ENCODE data around the gene SORL1. TPM values are rescaled to one million over a fixed set of nuclear protein-coding genes. Genes with fewer than 3 reads are reported as not detected.

The SORL1 gene, protein sequence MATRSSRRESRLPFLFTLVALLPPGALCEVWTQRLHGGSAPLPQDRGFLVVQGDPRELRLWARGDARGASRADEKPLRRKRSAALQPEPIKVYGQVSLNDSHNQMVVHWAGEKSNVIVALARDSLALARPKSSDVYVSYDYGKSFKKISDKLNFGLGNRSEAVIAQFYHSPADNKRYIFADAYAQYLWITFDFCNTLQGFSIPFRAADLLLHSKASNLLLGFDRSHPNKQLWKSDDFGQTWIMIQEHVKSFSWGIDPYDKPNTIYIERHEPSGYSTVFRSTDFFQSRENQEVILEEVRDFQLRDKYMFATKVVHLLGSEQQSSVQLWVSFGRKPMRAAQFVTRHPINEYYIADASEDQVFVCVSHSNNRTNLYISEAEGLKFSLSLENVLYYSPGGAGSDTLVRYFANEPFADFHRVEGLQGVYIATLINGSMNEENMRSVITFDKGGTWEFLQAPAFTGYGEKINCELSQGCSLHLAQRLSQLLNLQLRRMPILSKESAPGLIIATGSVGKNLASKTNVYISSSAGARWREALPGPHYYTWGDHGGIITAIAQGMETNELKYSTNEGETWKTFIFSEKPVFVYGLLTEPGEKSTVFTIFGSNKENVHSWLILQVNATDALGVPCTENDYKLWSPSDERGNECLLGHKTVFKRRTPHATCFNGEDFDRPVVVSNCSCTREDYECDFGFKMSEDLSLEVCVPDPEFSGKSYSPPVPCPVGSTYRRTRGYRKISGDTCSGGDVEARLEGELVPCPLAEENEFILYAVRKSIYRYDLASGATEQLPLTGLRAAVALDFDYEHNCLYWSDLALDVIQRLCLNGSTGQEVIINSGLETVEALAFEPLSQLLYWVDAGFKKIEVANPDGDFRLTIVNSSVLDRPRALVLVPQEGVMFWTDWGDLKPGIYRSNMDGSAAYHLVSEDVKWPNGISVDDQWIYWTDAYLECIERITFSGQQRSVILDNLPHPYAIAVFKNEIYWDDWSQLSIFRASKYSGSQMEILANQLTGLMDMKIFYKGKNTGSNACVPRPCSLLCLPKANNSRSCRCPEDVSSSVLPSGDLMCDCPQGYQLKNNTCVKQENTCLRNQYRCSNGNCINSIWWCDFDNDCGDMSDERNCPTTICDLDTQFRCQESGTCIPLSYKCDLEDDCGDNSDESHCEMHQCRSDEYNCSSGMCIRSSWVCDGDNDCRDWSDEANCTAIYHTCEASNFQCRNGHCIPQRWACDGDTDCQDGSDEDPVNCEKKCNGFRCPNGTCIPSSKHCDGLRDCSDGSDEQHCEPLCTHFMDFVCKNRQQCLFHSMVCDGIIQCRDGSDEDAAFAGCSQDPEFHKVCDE (N-terminal part only)
- total RNA-seq (2016; rRNA removed; fragmentation: Illumina TruSeq; extraction: Trizol) (10.5 and 21.3 TPM in 2 replicates), polyA plus RNA-seq (2011; rRNA removed) (138 and 148 TPM in 2 replicates), polyA minus RNA-seq (2011; rRNA and poly(A)+ RNA removed; ENCODE audit: low replicate concordance) (23.6 and 1,177 TPM in 2 replicates), Bru-seq, nascent RNA (percentile 75 among the genes with signal in this experiment), BruChase-seq, experiment 1, labeled RNA remaining after a 6-hour chase (percentile 74 among the genes with signal in this experiment), BruChase-seq, experiment 2, labeled RNA remaining after a 2-hour chase (percentile 72 among the genes with signal in this experiment)
- total RNA-seq (2016; cell fraction: cytosol; rRNA removed; fragmentation: Illumina TruSeq; extraction: Trizol; ENCODE audit: low read depth): 3.5 and 4.0 TPM in 2 replicates
- total RNA-seq (2016; cell fraction: insoluble cytoplasmic fraction; rRNA removed; fragmentation: Illumina TruSeq; extraction: Trizol): 8.7 and 19.9 TPM in 2 replicates
- 5.1 and 5.3 TPM in 2 replicates for total RNA-seq (2016; cell fraction: membrane; rRNA removed; fragmentation: Illumina TruSeq; extraction: Trizol)
- 40.2 and 51.2 TPM in 2 replicates for total RNA-seq (2016; cell fraction: nucleus; rRNA removed; fragmentation: Illumina TruSeq; extraction: Trizol)
- polyA plus RNA-seq (2011; cell fraction: cytosol; rRNA removed): 139 and 149 TPM in 2 replicates
- polyA plus RNA-seq (2011; cell fraction: nucleus; rRNA removed): 450 and 556 TPM in 2 replicates
- 91.0 and 166 TPM in 2 replicates for polyA plus RNA-seq (2012)
- polyA plus RNA-seq (2016; cell fraction: cytosol; fragmentation: Illumina TruSeq; extraction: Trizol; ENCODE audit: low read depth): 0.50 and 0.54 TPM in 2 replicates
- polyA plus RNA-seq (2016; cell fraction: insoluble cytoplasmic fraction; fragmentation: Illumina TruSeq; extraction: Trizol; ENCODE audit: low read depth): 4.0 and 5.0 TPM in 2 replicates
- polyA plus RNA-seq (2016; cell fraction: membrane; fragmentation: Illumina TruSeq; extraction: Trizol; ENCODE audit: low read depth): 1.00 and 1.2 TPM in 2 replicates
- 20.9 and 24.9 TPM in 2 replicates for polyA plus RNA-seq (2016; cell fraction: nucleus; fragmentation: Illumina TruSeq; extraction: Trizol; ENCODE audit: insufficient read depth, low read depth)
- polyA minus RNA-seq (2011; cell fraction: cytosol; rRNA and poly(A)+ RNA removed): 280 and 339 TPM in 2 replicates
- 516 and 542 TPM in 2 replicates for polyA minus RNA-seq (2011; cell fraction: nucleus; rRNA and poly(A)+ RNA removed)
- long read RNA-seq, experiment 1, partial matches to known transcripts: 7 of 15 reads
- long read RNA-seq, experiment 1, other reads (novel, unspliced or antisense): 6 of 15 reads
- long read RNA-seq, experiment 2, full-length matches to known transcripts: 2 of 26 reads
- long read RNA-seq, experiment 2, partial matches to known transcripts: 8 of 26 reads
- long read RNA-seq, experiment 2, other reads (novel, unspliced or antisense): 16 of 26 reads

DNA sequence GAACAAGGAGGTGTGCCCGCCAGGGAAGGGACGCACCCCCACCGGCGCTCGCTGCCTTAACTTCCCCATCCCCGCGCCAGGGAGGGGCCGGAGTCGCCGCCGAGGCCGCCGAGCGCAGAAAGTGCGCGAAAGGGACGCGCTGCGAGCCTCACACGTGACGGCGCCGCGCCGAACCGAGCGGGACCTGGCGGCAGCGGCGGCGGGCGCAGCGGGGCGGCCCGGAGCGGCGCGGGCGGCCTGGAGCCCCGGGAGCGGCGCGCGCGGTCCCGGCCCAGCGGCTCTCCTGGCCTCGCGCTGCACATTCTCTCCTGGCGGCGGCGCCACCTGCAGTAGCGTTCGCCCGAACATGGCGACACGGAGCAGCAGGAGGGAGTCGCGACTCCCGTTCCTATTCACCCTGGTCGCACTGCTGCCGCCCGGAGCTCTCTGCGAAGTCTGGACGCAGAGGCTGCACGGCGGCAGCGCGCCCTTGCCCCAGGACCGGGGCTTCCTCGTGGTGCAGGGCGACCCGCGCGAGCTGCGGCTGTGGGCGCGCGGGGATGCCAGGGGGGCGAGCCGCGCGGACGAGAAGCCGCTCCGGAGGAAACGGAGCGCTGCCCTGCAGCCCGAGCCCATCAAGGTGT is at the start of gene SORL1:
TSS of gene SORL1 (plus strand) at position 329 of the 623 bp plus-strand sequence. CDS start at position 347, 18 bp downstream.
- no peaks in the 10 kb centered on the region for H3K9me3 ChIP-seq (ENCODE audit: low read length)
- peak; percentile 88 for ATAC-seq
- H4K20me1 ChIP-seq (ENCODE audit: insufficient read depth, low read length): no peaks in the 10 kb centered on the region
- peak within 1 kb of the TSS; percentile 79 for H3K9ac ChIP-seq (ENCODE audit: insufficient read depth, low read depth, low read length)
- FAIRE-seq: no peak
- peak within 1 kb of the TSS; percentile 93 to 96 (median 94) for H3K4me3 ChIP-seq (replicated peaks in 1 of 3; ENCODE audit: insufficient read depth in 1 of 3, low read depth in 2 of 3, low read length in 3 of 3)
- H3K4me1 ChIP-seq (ENCODE audit: insufficient read depth, low read length): peaks cover 80% of the 10 kb centered on the region
- H3K27me3 ChIP-seq (ENCODE audit: control insufficient read depth in 1 of 2, insufficient read depth in 2 of 2, low read length in 2 of 2): peaks cover 0 to 6% of the 10 kb centered on the region in 2 experiments; a peak in 1 of 5 replicates
- in situ Hi-C loops (cut with HindIII; ENCODE audit: extremely low pct_ligation_motif_present, low pct_unique_long_range_greater_than_20kb) (loop anchor here (5.0 kb wide), 1 partner anchor 110 kb away; no protein-coding TSS in a partner anchor), intact Hi-C loops (cut with micrococcal nuclease; ENCODE audit: unreplicated experiment) (loop anchor here (5.0 kb wide), 1 partner anchor 100 kb away; no protein-coding TSS in a partner anchor)
- WGBS (ENCODE audit: low lambda C conversion rate): no CpG with 5 or more reads among the region's 89 CpGs
- H3K79me2 ChIP-seq (ENCODE audit: insufficient read depth, low read length): peaks cover 48% of the 10 kb centered on the region
- no TSS peak for BruUV-seq (replicated peaks)
- peak; percentile 62 for DNase-seq (ENCODE audit: low spot score)
- H3K27ac ChIP-seq (ENCODE audit: extremely low read length, insufficient read depth, low read length): peak within 1 kb of the TSS; percentile 73
- H3K36me3 ChIP-seq (replicated peaks in 1 of 2; ENCODE audit: control insufficient read depth in 1 of 2, insufficient read depth in 2 of 2, low read length in 2 of 2): no peaks in the 10 kb centered on the region
- ChIA-PET POLR2A (interaction anchor here (0.9 to 2.7 kb wide), 9 partner anchors 8 to 113 kb away, joined by 3 to 21 read pairs (median 4); no protein-coding TSS in a partner anchor), CTCF (ENCODE audit: low intra/inter-chr PET ratio, low total read pairs) (no interaction called here)
- H3K4me2 ChIP-seq (ENCODE audit: low read depth, low read length): peak within 1 kb of the TSS; percentile 84
- peak within 1 kb of the TSS; percentile 21 for H2AFZ ChIP-seq (ENCODE audit: low read length)
- TF ChIP-seq ZNF816 (CRISPR knock-in tag; IDR thresholded peaks at IDR 0.05; ENCODE audit: borderline replicate concordance) (no peak), MIER3 (CRISPR knock-in tag; IDR thresholded peaks at IDR 0.05; ENCODE audit: borderline replicate concordance) (no peak), ZNF883 (CRISPR knock-in tag; IDR thresholded peaks at IDR 0.05; ENCODE audit: not compliant biosample characterization) (peak; percentile 63), RXRB (CRISPR knock-in tag; IDR thresholded peaks at IDR 0.05; ENCODE audit: borderline replicate concordance) (no peak; the same call in 1 of the 2 replicates), PHF8 (CRISPR knock-in tag; IDR thresholded peaks at IDR 0.05) (peak; percentile 62; the same call in 1 of the 2 replicates), BHLHE40 (IDR thresholded peaks at IDR 0.05; ENCODE audit: low read length) (no peak), SNAI1 (CRISPR knock-in tag; IDR thresholded peaks at IDR 0.05; ENCODE audit: borderline replicate concordance) (no peak), TBX2 (CRISPR knock-in tag; IDR thresholded peaks at IDR 0.05; ENCODE audit: borderline replicate concordance) (peak; percentile 22; the same call in 1 of the 2 replicates), ZNF230 (CRISPR knock-in tag; IDR thresholded peaks at IDR 0.05) (no peak), SNAPC5 (CRISPR knock-in tag; IDR thresholded peaks at IDR 0.05; ENCODE audit: borderline replicate concordance) (no peak)
- TF ChIP-seq, protein P1, sequence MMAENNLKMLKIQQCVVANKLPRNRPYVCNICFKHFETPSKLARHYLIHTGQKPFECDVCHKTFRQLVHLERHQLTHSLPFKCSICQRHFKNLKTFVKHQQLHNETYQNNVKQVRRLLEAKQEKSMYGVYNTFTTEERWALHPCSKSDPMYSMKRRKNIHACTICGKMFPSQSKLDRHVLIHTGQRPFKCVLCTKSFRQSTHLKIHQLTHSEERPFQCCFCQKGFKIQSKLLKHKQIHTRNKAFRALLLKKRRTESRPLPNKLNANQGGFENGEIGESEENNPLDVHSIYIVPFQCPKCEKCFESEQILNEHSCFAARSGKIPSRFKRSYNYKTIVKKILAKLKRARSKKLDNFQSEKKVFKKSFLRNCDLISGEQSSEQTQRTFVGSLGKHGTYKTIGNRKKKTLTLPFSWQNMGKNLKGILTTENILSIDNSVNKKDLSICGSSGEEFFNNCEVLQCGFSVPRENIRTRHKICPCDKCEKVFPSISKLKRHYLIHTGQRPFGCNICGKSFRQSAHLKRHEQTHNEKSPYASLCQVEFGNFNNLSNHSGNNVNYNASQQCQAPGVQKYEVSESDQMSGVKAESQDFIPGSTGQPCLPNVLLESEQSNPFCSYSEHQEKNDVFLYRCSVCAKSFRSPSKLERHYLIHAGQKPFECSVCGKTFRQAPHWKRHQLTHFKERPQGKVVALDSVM (CRISPR knock-in tag; IDR thresholded peaks at IDR 0.05): no peak

Measured in HepG2 (cell line).